22Rv1 (cell line): ENCODE results near the gene OR5H2.

Source experiments
- ZFX ChIP-seq: fragments of 450-650 bp; IDR thresholded peaks from 2 replicates; pipeline ENCODE4 v1.6.1; 2017; ENCODE audit warnings: antibody characterized with exemption, borderline replicate concordance
- TF ChIP-seq, protein P1 (sequence below): fragments of 450-650 bp; IDR thresholded peaks from 2 replicates; pipeline ENCODE4 v1.5.1; 2017; ENCODE audit warnings: mild to moderate bottlenecking

GRCh38 chr3:98243843-98244242 lies 38.5 kb upstream of the OR5H2 start:
- TF ChIP-seq, protein P1, sequence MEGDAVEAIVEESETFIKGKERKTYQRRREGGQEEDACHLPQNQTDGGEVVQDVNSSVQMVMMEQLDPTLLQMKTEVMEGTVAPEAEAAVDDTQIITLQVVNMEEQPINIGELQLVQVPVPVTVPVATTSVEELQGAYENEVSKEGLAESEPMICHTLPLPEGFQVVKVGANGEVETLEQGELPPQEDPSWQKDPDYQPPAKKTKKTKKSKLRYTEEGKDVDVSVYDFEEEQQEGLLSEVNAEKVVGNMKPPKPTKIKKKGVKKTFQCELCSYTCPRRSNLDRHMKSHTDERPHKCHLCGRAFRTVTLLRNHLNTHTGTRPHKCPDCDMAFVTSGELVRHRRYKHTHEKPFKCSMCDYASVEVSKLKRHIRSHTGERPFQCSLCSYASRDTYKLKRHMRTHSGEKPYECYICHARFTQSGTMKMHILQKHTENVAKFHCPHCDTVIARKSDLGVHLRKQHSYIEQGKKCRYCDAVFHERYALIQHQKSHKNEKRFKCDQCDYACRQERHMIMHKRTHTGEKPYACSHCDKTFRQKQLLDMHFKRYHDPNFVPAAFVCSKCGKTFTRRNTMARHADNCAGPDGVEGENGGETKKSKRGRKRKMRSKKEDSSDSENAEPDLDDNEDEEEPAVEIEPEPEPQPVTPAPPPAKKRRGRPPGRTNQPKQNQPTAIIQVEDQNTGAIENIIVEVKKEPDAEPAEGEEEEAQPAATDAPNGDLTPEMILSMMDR, result no peak
- no peak for TF ChIP-seq ZFX
